HepG2 (cell line): Measurements from ENCODE around the gene TRIO. TPM values are rescaled to one million over a fixed set of nuclear protein-coding genes. Genes with fewer than 3 reads are reported as not detected.

Experiments
- ATAC-seq: fragments of 200-7000 bp; cut with Tn5 transposase; 3 replicates; pipeline ENCODE4 v1.9.1; 2020; ENCODE audit warnings: mild to moderate bottlenecking, moderate library complexity
- BruUV-seq: library from RNA; stranded (reverse); fragments of 400-500 nt; replicated peaks from 2 replicates; lab custom pipeline; 2021; lab: Mats Ljungman, UMichigan
- CTCF ChIA-PET: fragments of 300-600 bp; formaldehyde crosslinking; extraction: SDS; loops from one replicate; lab custom pipeline; 2021; ENCODE audit warnings: low total read pairs, inconsistent platforms, low intra/inter-chr PET ratio; lab: Yijun Ruan, JAX
- POLR2A ChIA-PET: fragments of 350-600 bp; sonication (Branson Sonifier 250); formaldehyde crosslinking; loops from one replicate; lab custom pipeline; 2020; ENCODE audit warnings: antibody characterized with exemption, inconsistent platforms; lab: Yijun Ruan, JAX
- DNase-seq: peaks from one replicate; pipeline ENCODE4 v3.0.0-alpha.2; 2015; ENCODE audit warnings: low spot score
- FAIRE-seq: peaks from 3 replicates; lab custom pipeline; 2011; peaks lifted over from hg19 to GRCh38; lab: Jason Lieb, UNC
- H2AFZ ChIP-seq: one replicate; pipeline ENCODE4 v1.6.1; 2011; ENCODE audit warnings: low read length, inconsistent platforms
- H3K27ac ChIP-seq: fragments of 300-600 bp; 3 replicates; pipeline ENCODE4 v1.8.0; 2011; ENCODE audit warnings: mixed run types, mild to moderate bottlenecking, mixed read lengths, low read length, inconsistent platforms; ENCODE audit not compliant: insufficient read depth; ENCODE audit errors: extremely low read length
- H3K27me3 ChIP-seq, 2 experiments: fragments of 200-600 bp in 1 of 2; 2 replicates in 1 of 2; 3 replicates in 1 of 2; pipeline versions ENCODE4 v1.6.0 to v1.8.0; 2011; ENCODE audit warnings: low read length in 2 of 2, mild to moderate bottlenecking in 2 of 2, moderate library complexity in 2 of 2, inconsistent platforms in 1 of 2; ENCODE audit not compliant: insufficient read depth in 2 of 2, control insufficient read depth in 1 of 2
- H3K36me3 ChIP-seq, 2 experiments: fragments of 200-600 bp in 1 of 2; replicated peaks in 1 of 2; 2 replicates in 1 of 2; 3 replicates in 1 of 2; pipeline versions ENCODE4 v1.5.1 to v1.8.0; 2011; ENCODE audit warnings: low read length in 2 of 2, inconsistent platforms in 1 of 2; ENCODE audit not compliant: insufficient read depth in 2 of 2, control insufficient read depth in 1 of 2
- H3K4me1 ChIP-seq: 2 replicates; pipeline ENCODE4 v1.5.1; 2012; ENCODE audit warnings: low read length, inconsistent platforms; ENCODE audit not compliant: insufficient read depth
- H3K4me2 ChIP-seq: 2 replicates; pipeline ENCODE4 v1.6.0; 2011; ENCODE audit warnings: low read depth, low read length, inconsistent platforms
- H3K4me3 ChIP-seq, 3 experiments: fragments of 200-600 bp in 1 of 3; sonication (generic), shearing (Covaris generic) in 1 of 3; replicated peaks in 1 of 3; 2 replicates each; pipeline ENCODE4 v1.5.1; 2011 to 2016; ENCODE audit warnings: low read length in 3 of 3, inconsistent platforms in 2 of 3, low read depth in 2 of 3, mild to moderate bottlenecking in 2 of 3, control low read depth in 1 of 3, mixed read lengths in 1 of 3; ENCODE audit not compliant: insufficient read depth in 1 of 3
- H3K79me2 ChIP-seq: one replicate; pipeline ENCODE4 v1.6.1; 2011; ENCODE audit warnings: low read length, inconsistent platforms; ENCODE audit not compliant: insufficient read depth
- H3K9ac ChIP-seq: 2 replicates; pipeline ENCODE4 v1.6.0; 2011; ENCODE audit warnings: mild to moderate bottlenecking, low read depth, low read length, inconsistent platforms; ENCODE audit not compliant: insufficient read depth
- H3K9me3 ChIP-seq: 2 replicates; pipeline ENCODE4 v1.5.1; 2012; ENCODE audit warnings: mild to moderate bottlenecking, low read length
- H4K20me1 ChIP-seq: 2 replicates; pipeline ENCODE4 v1.6.0; 2011; ENCODE audit warnings: inconsistent platforms, mild to moderate bottlenecking, low read length, moderate library complexity; ENCODE audit not compliant: insufficient read depth
- FOXK1 ChIP-seq: sonication (generic); formaldehyde crosslinking; IDR thresholded peaks from 2 replicates; pipeline ENCODE4 v1.4.0; 2020; ENCODE audit warnings: low read depth, missing genetic modification reagents, borderline replicate concordance
- HNRNPLL ChIP-seq: fragments of 200-400 bp; formaldehyde crosslinking; IDR thresholded peaks from 2 replicates; pipeline ENCODE4 v1.6.1; 2017; ENCODE audit warnings: mild to moderate bottlenecking, low read depth, low read length; ENCODE audit not compliant: poor library complexity, severe bottlenecking
- HOXA9 ChIP-seq: sonication (generic); formaldehyde crosslinking; IDR thresholded peaks from 2 replicates; pipeline ENCODE4 v1.8.1; 2022; ENCODE audit warnings: missing genetic modification reagents, mild to moderate bottlenecking, moderate library complexity, borderline replicate concordance
- IKZF4 ChIP-seq: sonication (generic); formaldehyde crosslinking; IDR thresholded peaks from 2 replicates; pipeline ENCODE4 v1.5.1; 2020; ENCODE audit warnings: borderline replicate concordance, mild to moderate bottlenecking, low read depth, missing genetic modification reagents; ENCODE audit errors: not compliant biosample characterization
- JARID2 ChIP-seq: sonication (generic); formaldehyde crosslinking; IDR thresholded peaks from 2 replicates; pipeline ENCODE4 v1.8.1; 2023; ENCODE audit warnings: missing genetic modification reagents, inconsistent platforms; ENCODE audit not compliant: insufficient replicate concordance
- MIER3 ChIP-seq: IDR thresholded peaks from 2 replicates; pipeline ENCODE4 v1.6.1; 2016; ENCODE audit warnings: missing compliant biosample characterization, borderline replicate concordance
- MTF2 ChIP-seq: sonication (generic); formaldehyde crosslinking; IDR thresholded peaks from 2 replicates; pipeline ENCODE4 v1.5.0; 2020; ENCODE audit warnings: missing genetic modification reagents, borderline replicate concordance
- NBN ChIP-seq: fragments of 450-650 bp; conservative IDR thresholded peaks from 2 replicates; pipeline ENCODE4 v1.6.1; 2017
- NR2C2 ChIP-seq: sonication (generic); formaldehyde crosslinking; IDR thresholded peaks from 2 replicates; pipeline ENCODE4 v1.4.0; 2020; ENCODE audit warnings: missing genetic modification reagents, mild to moderate bottlenecking, moderate library complexity, borderline replicate concordance
- TBL1XR1 ChIP-seq: fragments of 150-350 bp; IDR thresholded peaks from 2 replicates; pipeline ENCODE4 v1.6.1; 2014; ENCODE audit warnings: borderline replicate concordance, low read length; ENCODE audit not compliant: partially characterized antibody
- ZBTB37 ChIP-seq: sonication (generic); formaldehyde crosslinking; IDR thresholded peaks from 2 replicates; pipeline ENCODE4 v1.4.0; 2020; ENCODE audit warnings: mild to moderate bottlenecking, missing genetic modification reagents
- ZNF33A ChIP-seq: sonication (generic); formaldehyde crosslinking; IDR thresholded peaks from 2 replicates; pipeline ENCODE4 v1.5.1; 2020; ENCODE audit warnings: missing genetic modification reagents, mild to moderate bottlenecking, moderate library complexity, borderline replicate concordance
- ZNF367 ChIP-seq: sonication (generic); formaldehyde crosslinking; IDR thresholded peaks from 2 replicates; pipeline ENCODE4 v1.4.0; 2020; ENCODE audit warnings: missing genetic modification reagents, borderline replicate concordance
- ZNF547 ChIP-seq: sonication (generic); formaldehyde crosslinking; IDR thresholded peaks from 2 replicates; pipeline ENCODE4 v1.5.1; 2020; ENCODE audit warnings: mild to moderate bottlenecking, missing genetic modification reagents
- ZNF652 ChIP-seq: IDR thresholded peaks from 2 replicates; pipeline ENCODE4 v1.6.1; 2016; ENCODE audit warnings: low read depth, borderline replicate concordance
- ZNF879 ChIP-seq: sonication (generic); formaldehyde crosslinking; IDR thresholded peaks from 2 replicates; pipeline ENCODE4 v1.8.1; 2023; ENCODE audit warnings: missing genetic modification reagents
- WGBS: methylation state at CpG from one replicate; pipeline ENCODE4 v1.1.6; 2017; ENCODE audit warnings: low lambda C conversion rate; 5-methylcytosine and 5-hydroxymethylcytosine counted together
- in situ Hi-C: cut with HindIII; loops from 2 replicates; pipeline ENCODE4 v1.10.0; 2017; ENCODE audit warnings: low pct_unique_long_range_greater_than_20kb; ENCODE audit not compliant: extremely low pct_ligation_motif_present
- intact Hi-C: fragments of 100-400 bp; cut with micrococcal nuclease; formaldehyde crosslinking; loops from one replicate; pipeline ENCODE4 v1.10.0; 2022; ENCODE audit not compliant: unreplicated experiment
- polyA plus RNA-seq, 8 experiments: library from polyadenylated mRNA; depleted of rRNA in 3 of 8; stranded (reverse) in 7 of 8; unstranded in 1 of 8; fragments of >200 nt; fragmentation: Illumina TruSeq in 4 of 8; extraction: Trizol in 4 of 8; gene quantifications; 2 replicates each; pipeline versions ENCODE4 v1.2.1 to v1.2.3, GENCODE V29; 2011 to 2016; ENCODE audit warnings: low read depth in 4 of 8, missing spikeins in 1 of 8, mixed read lengths in 1 of 8; ENCODE audit not compliant: insufficient read depth in 1 of 8
- total RNA-seq, 5 experiments: library from RNA; depleted of rRNA; stranded (reverse); fragments of >200 nt; fragmentation: Illumina TruSeq; extraction: Trizol; gene quantifications; 2 replicates each; pipeline ENCODE4 v1.2.3, GENCODE V29; 2016; ENCODE audit warnings: low read depth in 1 of 5
- TF ChIP-seq, protein P1 (sequence below): sonication (generic); formaldehyde crosslinking; IDR thresholded peaks from 2 replicates; pipeline ENCODE4 v1.5.0; 2020; ENCODE audit warnings: missing genetic modification reagents, mild to moderate bottlenecking, borderline replicate concordance
- TF ChIP-seq, protein P2 (sequence below): sonication (generic); formaldehyde crosslinking; IDR thresholded peaks from 2 replicates; pipeline ENCODE4 v1.5.0; 2020; ENCODE audit warnings: missing genetic modification reagents
- TF ChIP-seq, protein P3 (sequence below): IDR thresholded peaks from 2 replicates; pipeline ENCODE4 v1.6.1; 2016; ENCODE audit warnings: low read depth, borderline replicate concordance

TRIO gene
- total and polyA plus RNA-seq, 2 of the 13 experiments (the other 11 are each of a cell fraction or from before 2014, with no cell fraction given), result 45.2 to 45.9 TPM

GRCh38 chr5:14438195-14438606, 295.1 kb downstream of the TRIO start (continued):
- TF ChIP-seq HNRNPLL (no peak), TBL1XR1 (no peak), NR2C2 (CRISPR knock-in tag) (no peak), JARID2 (CRISPR knock-in tag) (no peak), HOXA9 (CRISPR knock-in tag) (no peak), ZNF367 (CRISPR knock-in tag) (no peak), NBN (no peak), FOXK1 (no peak), ZNF879 (no peak), MTF2 (no peak), MIER3 (CRISPR knock-in tag) (no peak)
- TF ChIP-seq, protein P1, sequence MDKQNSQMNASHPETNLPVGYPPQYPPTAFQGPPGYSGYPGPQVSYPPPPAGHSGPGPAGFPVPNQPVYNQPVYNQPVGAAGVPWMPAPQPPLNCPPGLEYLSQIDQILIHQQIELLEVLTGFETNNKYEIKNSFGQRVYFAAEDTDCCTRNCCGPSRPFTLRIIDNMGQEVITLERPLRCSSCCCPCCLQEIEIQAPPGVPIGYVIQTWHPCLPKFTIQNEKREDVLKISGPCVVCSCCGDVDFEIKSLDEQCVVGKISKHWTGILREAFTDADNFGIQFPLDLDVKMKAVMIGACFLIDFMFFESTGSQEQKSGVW (CRISPR knock-in tag), result no peak

DNA sequence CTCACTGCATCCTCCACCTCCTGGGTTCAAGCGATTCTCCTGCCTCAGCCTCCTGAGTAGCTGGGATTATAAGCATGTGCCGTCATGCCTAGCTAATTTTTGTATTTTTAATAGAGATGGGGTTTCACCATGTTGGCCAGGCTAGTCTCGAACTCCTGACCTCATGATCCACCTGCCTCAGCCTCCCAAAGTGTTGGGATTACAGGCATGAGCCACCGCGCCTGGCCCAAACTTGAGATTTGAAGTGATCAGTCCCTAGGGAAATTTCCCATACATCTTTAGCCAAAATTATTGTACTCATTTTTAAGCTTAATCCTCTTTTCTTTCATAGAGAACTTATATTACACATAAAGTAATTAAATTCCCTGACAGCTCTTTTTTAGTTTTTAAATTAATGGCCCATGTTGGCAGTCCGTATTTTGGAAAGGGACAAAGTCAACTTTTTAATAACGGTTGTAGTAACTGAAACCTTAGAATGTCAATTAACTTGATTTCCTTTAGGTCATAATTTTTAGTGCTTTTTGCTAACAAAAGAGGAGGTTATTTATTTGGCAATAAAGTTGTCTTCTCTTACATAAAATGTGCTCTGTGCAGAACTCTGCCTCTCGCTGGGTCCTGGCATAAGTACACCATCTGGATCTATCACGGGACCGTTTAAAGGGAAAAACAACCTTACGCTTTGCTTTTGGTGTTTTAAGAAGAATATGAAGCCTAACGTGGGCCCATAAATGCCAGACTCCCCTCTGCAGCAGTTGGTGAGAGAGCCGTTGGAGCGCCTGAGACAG, 296.1 kb downstream of the TRIO start:
- no peaks in the 10 kb centered on the region for H3K79me2 ChIP-seq
- ChIA-PET POLR2A (no interaction called here), CTCF (no interaction called here)
- no peaks in the 10 kb centered on the region; the same call in 1 of the 2 replicates for H4K20me1 ChIP-seq
- no peak overlapping the region for H3K4me2 ChIP-seq
- H3K9ac ChIP-seq, result no peak overlapping the region
- no TSS peak for BruUV-seq
- H2AFZ ChIP-seq, result no peak overlapping the region
- no peaks in the 10 kb centered on the region for H3K27me3 ChIP-seq
- ATAC-seq (no peak), DNase-seq (no peak), FAIRE-seq (no peak)
- intact Hi-C loops (no loop called here), in situ Hi-C loops (no loop called here)
- H3K4me3 ChIP-seq, result no peak overlapping the region
- peaks cover 9 to 39% of the 10 kb centered on the region in 2 experiments; a peak in 4 of 5 replicates for H3K36me3 ChIP-seq
- no peak overlapping the region for H3K27ac ChIP-seq
- H3K4me1 ChIP-seq, result no peaks in the 10 kb centered on the region
- 97% methylated on average over 14 of the region's 14 CpGs for WGBS
- H3K9me3 ChIP-seq, result no peaks in the 10 kb centered on the region
- TF ChIP-seq IKZF4 (CRISPR knock-in tag) (no peak), ZNF33A (CRISPR knock-in tag) (no peak), ZBTB37 (CRISPR knock-in tag) (no peak), ZNF547 (CRISPR knock-in tag) (no peak), ZNF652 (CRISPR knock-in tag) (no peak)
- TF ChIP-seq, protein P2, sequence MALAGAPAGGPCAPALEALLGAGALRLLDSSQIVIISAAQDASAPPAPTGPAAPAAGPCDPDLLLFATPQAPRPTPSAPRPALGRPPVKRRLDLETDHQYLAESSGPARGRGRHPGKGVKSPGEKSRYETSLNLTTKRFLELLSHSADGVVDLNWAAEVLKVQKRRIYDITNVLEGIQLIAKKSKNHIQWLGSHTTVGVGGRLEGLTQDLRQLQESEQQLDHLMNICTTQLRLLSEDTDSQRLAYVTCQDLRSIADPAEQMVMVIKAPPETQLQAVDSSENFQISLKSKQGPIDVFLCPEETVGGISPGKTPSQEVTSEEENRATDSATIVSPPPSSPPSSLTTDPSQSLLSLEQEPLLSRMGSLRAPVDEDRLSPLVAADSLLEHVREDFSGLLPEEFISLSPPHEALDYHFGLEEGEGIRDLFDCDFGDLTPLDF, result no peak
- TF ChIP-seq, protein P3, sequence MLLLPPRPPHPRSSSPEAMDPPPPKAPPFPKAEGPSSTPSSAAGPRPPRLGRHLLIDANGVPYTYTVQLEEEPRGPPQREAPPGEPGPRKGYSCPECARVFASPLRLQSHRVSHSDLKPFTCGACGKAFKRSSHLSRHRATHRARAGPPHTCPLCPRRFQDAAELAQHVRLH (CRISPR knock-in tag), result no peak
